ENCODE measurements around the gene NHSL2. TPM values are rescaled to one million over a fixed set of nuclear protein-coding genes. Genes with fewer than 3 reads are reported as not detected.

The NHSL2 gene
- total RNA-seq, 4 donors from 2014 or later, result 1.6 to 6.0 (median 3.6) TPM

DNA sequence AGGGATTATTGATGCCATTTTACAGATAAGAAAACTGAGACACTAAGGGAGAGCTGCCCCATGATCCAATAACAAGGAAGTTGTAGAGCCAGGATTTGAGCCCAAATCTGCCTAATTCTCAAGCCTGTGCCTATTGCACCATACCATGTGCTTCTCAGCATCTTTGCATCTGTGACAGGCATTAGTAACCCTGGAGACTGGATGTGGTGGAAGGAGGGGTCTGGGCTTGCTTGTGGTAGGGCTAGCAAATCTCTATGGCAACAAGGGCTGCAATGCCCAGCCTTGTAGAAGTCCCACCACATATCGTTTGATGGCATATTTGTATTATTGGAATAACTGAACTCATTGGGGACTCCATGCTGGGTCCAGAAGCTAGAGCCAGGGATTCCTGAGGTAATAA is 163.0 kb downstream of the NHSL2 start:
- in situ Hi-C loops (cut with MboI; ENCODE audit: low pct_ligation_motif_present in 1 of 4, low pct_unique_long_range_greater_than_20kb in 1 of 4, low sequenced_read_pairs in 3 of 4) (no loop called here), intact Hi-C loops (cut with DNase I; ENCODE audit: low total_unique reads) (no loop called here)
- Histone ChIP-seq H3K9me3 (no peaks in the 10 kb centered on the region), H3K4me1 (no peaks in the 10 kb centered on the region), H3K27ac (no peak overlapping the region), H3K27me3 (no peaks in the 10 kb centered on the region), H3K36me3 (no peaks in the 10 kb centered on the region), H3K4me3 (no peak overlapping the region)
- no peak for DNase-seq
- 79% methylated on average over 1 of the region's 1 CpG; no CpG with 5 or more reads in 1 of the 2 donors for WGBS, 2 donors (ENCODE audit: low coverage in 1 of 2)
- TF ChIP-seq, protein P1, sequence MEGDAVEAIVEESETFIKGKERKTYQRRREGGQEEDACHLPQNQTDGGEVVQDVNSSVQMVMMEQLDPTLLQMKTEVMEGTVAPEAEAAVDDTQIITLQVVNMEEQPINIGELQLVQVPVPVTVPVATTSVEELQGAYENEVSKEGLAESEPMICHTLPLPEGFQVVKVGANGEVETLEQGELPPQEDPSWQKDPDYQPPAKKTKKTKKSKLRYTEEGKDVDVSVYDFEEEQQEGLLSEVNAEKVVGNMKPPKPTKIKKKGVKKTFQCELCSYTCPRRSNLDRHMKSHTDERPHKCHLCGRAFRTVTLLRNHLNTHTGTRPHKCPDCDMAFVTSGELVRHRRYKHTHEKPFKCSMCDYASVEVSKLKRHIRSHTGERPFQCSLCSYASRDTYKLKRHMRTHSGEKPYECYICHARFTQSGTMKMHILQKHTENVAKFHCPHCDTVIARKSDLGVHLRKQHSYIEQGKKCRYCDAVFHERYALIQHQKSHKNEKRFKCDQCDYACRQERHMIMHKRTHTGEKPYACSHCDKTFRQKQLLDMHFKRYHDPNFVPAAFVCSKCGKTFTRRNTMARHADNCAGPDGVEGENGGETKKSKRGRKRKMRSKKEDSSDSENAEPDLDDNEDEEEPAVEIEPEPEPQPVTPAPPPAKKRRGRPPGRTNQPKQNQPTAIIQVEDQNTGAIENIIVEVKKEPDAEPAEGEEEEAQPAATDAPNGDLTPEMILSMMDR (IDR thresholded peaks at IDR 0.05), result no peak
- TF ChIP-seq EP300 (IDR thresholded peaks at IDR 0.05; ENCODE audit: low read depth), result no peak
- TF ChIP-seq POLR2AphosphoS5 (IDR thresholded peaks at IDR 0.05), result no peak
- no peak for TF ChIP-seq POLR2A (IDR thresholded peaks at IDR 0.05)

- 61% methylated on average over 4 of the region's 4 CpGs; no CpG with 5 or more reads in 1 of the 2 donors for WGBS, 2 donors (ENCODE audit: low coverage in 1 of 2)
- in situ Hi-C loops (cut with MboI; ENCODE audit: low pct_ligation_motif_present in 1 of 4, low pct_unique_long_range_greater_than_20kb in 1 of 4, low sequenced_read_pairs in 3 of 4), result no loop called here
- no peak overlapping the region for H3K4me3 ChIP-seq
- no peak overlapping the region for H3K27ac ChIP-seq
- H3K4me1 ChIP-seq, result no peaks in the 10 kb centered on the region
- no peaks in the 10 kb centered on the region for H3K9me3 ChIP-seq
- H3K36me3 ChIP-seq, result no peaks in the 10 kb centered on the region
- no peaks in the 10 kb centered on the region for H3K27me3 ChIP-seq
- intact Hi-C loops (cut with DNase I; ENCODE audit: low total_unique reads), result no loop called here
- no peak for DNase-seq
- TF ChIP-seq, protein P1 (IDR thresholded peaks at IDR 0.05), result no peak
- TF ChIP-seq POLR2AphosphoS5 (IDR thresholded peaks at IDR 0.05) (no peak), POLR2A (IDR thresholded peaks at IDR 0.05) (no peak), EP300 (IDR thresholded peaks at IDR 0.05; ENCODE audit: low read depth) (no peak)
Measured at GRCh38 chrX:72078411-72078810, 167.8 kb downstream of the NHSL2 start.

- in situ Hi-C loops (cut with MboI; ENCODE audit: low pct_ligation_motif_present in 1 of 4, low pct_unique_long_range_greater_than_20kb in 1 of 4, low sequenced_read_pairs in 3 of 4) (no loop called here), intact Hi-C loops (cut with DNase I; ENCODE audit: low total_unique reads) (no loop called here)
- H3K4me3 ChIP-seq, result no peak overlapping the region
- no peak overlapping the region for H3K27ac ChIP-seq
- no peaks in the 10 kb centered on the region for H3K36me3 ChIP-seq
- no peaks in the 10 kb centered on the region for H3K9me3 ChIP-seq
- no peaks in the 10 kb centered on the region for H3K27me3 ChIP-seq
- no peak for DNase-seq
- WGBS, 2 donors (ENCODE audit: low coverage in 1 of 2), result 69% methylated on average over 12 of the region's 12 CpGs; no CpG with 5 or more reads in 1 of the 2 donors
- H3K4me1 ChIP-seq, result no peaks in the 10 kb centered on the region
- TF ChIP-seq POLR2A (IDR thresholded peaks at IDR 0.05), result no peak
- TF ChIP-seq POLR2AphosphoS5 (IDR thresholded peaks at IDR 0.05), result no peak
- TF ChIP-seq, protein P1 (IDR thresholded peaks at IDR 0.05), result no peak
- no peak for TF ChIP-seq EP300 (IDR thresholded peaks at IDR 0.05; ENCODE audit: low read depth)
Measured at GRCh38 chrX:72079607-72080006, 169.0 kb downstream of the NHSL2 start.

DNA sequence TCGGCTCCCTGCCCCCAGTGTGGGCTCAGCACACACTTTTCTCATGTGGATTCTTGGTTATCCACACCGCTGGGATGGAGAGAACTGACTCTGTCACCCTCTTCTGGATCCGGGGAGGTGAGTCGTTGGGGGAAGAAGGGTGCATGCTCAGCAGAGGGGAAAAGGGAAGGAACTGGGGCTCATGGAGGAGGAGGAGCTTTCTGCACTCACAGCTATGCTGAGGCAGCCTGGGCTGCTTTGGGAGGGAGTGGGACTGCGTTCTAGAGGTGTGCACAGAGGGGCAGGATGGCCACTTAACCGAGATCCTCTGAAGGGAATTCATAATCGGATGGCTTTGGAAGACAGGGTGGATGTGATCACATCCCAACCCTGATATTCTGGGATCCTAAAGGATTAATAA is 169.5 kb downstream of the NHSL2 start:
- TF ChIP-seq EP300 (IDR thresholded peaks at IDR 0.05; ENCODE audit: low read depth) (no peak), POLR2AphosphoS5 (IDR thresholded peaks at IDR 0.05) (no peak), POLR2A (IDR thresholded peaks at IDR 0.05) (no peak)
- TF ChIP-seq, protein P1 (IDR thresholded peaks at IDR 0.05), result no peak
- intact Hi-C loops (cut with DNase I; ENCODE audit: low total_unique reads) (no loop called here), in situ Hi-C loops (cut with MboI; ENCODE audit: low pct_ligation_motif_present in 1 of 4, low pct_unique_long_range_greater_than_20kb in 1 of 4, low sequenced_read_pairs in 3 of 4) (no loop called here)
- Histone ChIP-seq H3K27me3 (no peaks in the 10 kb centered on the region), H3K4me3 (no peak overlapping the region), H3K27ac (no peak overlapping the region), H3K9me3 (no peaks in the 10 kb centered on the region), H3K36me3 (no peaks in the 10 kb centered on the region), H3K4me1 (no peaks in the 10 kb centered on the region)
- WGBS, 2 donors (ENCODE audit: low coverage in 1 of 2), result 69% methylated on average over 7 of the region's 7 CpGs; no CpG with 5 or more reads in 1 of the 2 donors
- no peak for DNase-seq
